HepG2 (cell line): ENCODE measurements around the gene NAA16. TPM values are rescaled to one million over a fixed set of nuclear protein-coding genes. Genes with fewer than 3 reads are reported as not detected.

ENCODE experiments used
- AGO2 ChIP-seq: fragments of 200-400 bp; formaldehyde crosslinking; optimal IDR thresholded peaks from 2 replicates; pipeline ENCODE3; 2017; ENCODE audit warnings: mild to moderate bottlenecking, low read depth, low read length, moderate library complexity
- ERF ChIP-seq: IDR thresholded peaks from 2 replicates; pipeline ENCODE4 v1.6.1; 2018; ENCODE audit warnings: missing biosample characterization, missing genetic modification reagents
- HOXA9 ChIP-seq: sonication (generic); formaldehyde crosslinking; IDR thresholded peaks from 2 replicates; pipeline ENCODE4 v1.8.1; 2022; ENCODE audit warnings: missing genetic modification reagents, mild to moderate bottlenecking, moderate library complexity, borderline replicate concordance
- PAWR ChIP-seq: sonication (generic); formaldehyde crosslinking; IDR thresholded peaks from 2 replicates; pipeline ENCODE4 v1.4.0; 2020; ENCODE audit warnings: missing genetic modification reagents, mild to moderate bottlenecking, borderline replicate concordance
- SYNCRIP ChIP-seq: fragments of 200-400 bp; formaldehyde crosslinking; IDR thresholded peaks from 2 replicates; pipeline ENCODE4 v1.6.1; 2018; ENCODE audit warnings: mild to moderate bottlenecking, low read depth, low read length; ENCODE audit not compliant: insufficient read depth
- TOPORS ChIP-seq: sonication (generic); formaldehyde crosslinking; IDR thresholded peaks from 2 replicates; pipeline ENCODE4 v1.8.0; 2023; ENCODE audit warnings: mild to moderate bottlenecking, missing genetic modification reagents
- USF2 ChIP-seq, 2 experiments: sonication (generic) in 1 of 2; formaldehyde crosslinking in 1 of 2; IDR thresholded peaks; 2 replicates each; pipeline versions ENCODE4 v1.5.1 to v1.6.1; 2011 to 2020; ENCODE audit warnings: borderline replicate concordance in 1 of 2, low read depth in 1 of 2, low read length in 1 of 2, mild to moderate bottlenecking in 1 of 2, missing genetic modification reagents in 1 of 2, moderate library complexity in 1 of 2
- ZBTB3 ChIP-seq: sonication (generic); formaldehyde crosslinking; IDR thresholded peaks from 2 replicates; pipeline ENCODE4 v1.4.0; 2020; ENCODE audit warnings: low read depth, mild to moderate bottlenecking, moderate library complexity, missing genetic modification reagents, borderline replicate concordance
- ZFP91 ChIP-seq: sonication (generic); formaldehyde crosslinking; IDR thresholded peaks from 2 replicates; pipeline ENCODE4 v1.9.0; 2022; ENCODE audit warnings: missing genetic modification reagents, mild to moderate bottlenecking, borderline replicate concordance
- ZNF34 ChIP-seq: sonication (generic); formaldehyde crosslinking; IDR thresholded peaks from 2 replicates; pipeline ENCODE4 v1.4.0; 2020; ENCODE audit warnings: mild to moderate bottlenecking, missing genetic modification reagents, borderline replicate concordance
- ZNF552 ChIP-seq: sonication (generic); formaldehyde crosslinking; IDR thresholded peaks from 2 replicates; pipeline ENCODE4 v1.9.0; 2022; ENCODE audit warnings: missing genetic modification reagents, mild to moderate bottlenecking, borderline replicate concordance
- ZNF562 ChIP-seq: sonication (generic); formaldehyde crosslinking; IDR thresholded peaks from 2 replicates; pipeline ENCODE4 v1.8.0; 2022; ENCODE audit warnings: missing genetic modification reagents, borderline replicate concordance
- ZNF563 ChIP-seq: sonication (generic); formaldehyde crosslinking; IDR thresholded peaks from 2 replicates; pipeline ENCODE4 v1.8.0; 2022; ENCODE audit warnings: mild to moderate bottlenecking, moderate library complexity, missing genetic modification reagents
- ZNF713 ChIP-seq: sonication (generic); formaldehyde crosslinking; IDR thresholded peaks from 2 replicates; pipeline ENCODE4 v1.4.0; 2020; ENCODE audit warnings: mild to moderate bottlenecking, missing genetic modification reagents
- polyA plus RNA-seq, 8 experiments: library from polyadenylated mRNA; depleted of rRNA in 3 of 8; stranded (reverse) in 7 of 8; unstranded in 1 of 8; fragments of >200 nt; fragmentation: Illumina TruSeq in 4 of 8; extraction: Trizol in 4 of 8; gene quantifications; 2 replicates each; pipeline versions ENCODE4 v1.2.1 to v1.2.3, GENCODE V29; 2011 to 2016; ENCODE audit warnings: low read depth in 4 of 8, missing spikeins in 1 of 8, mixed read lengths in 1 of 8; ENCODE audit not compliant: insufficient read depth in 1 of 8
- total RNA-seq, 5 experiments: library from RNA; depleted of rRNA; stranded (reverse); fragments of >200 nt; fragmentation: Illumina TruSeq; extraction: Trizol; gene quantifications; 2 replicates each; pipeline ENCODE4 v1.2.3, GENCODE V29; 2016; ENCODE audit warnings: low read depth in 1 of 5
- TF ChIP-seq, protein P1 (sequence below): fragments of 450-650 bp; IDR thresholded peaks from 2 replicates; pipeline ENCODE4 v1.6.1; 2016
- TF ChIP-seq, protein P2 (sequence below): conservative IDR thresholded peaks from 2 replicates; pipeline ENCODE4 v1.6.1; 2018; ENCODE audit warnings: missing genetic modification reagents
- TF ChIP-seq, protein P3 (sequence below), 2 experiments: sonication (generic) in 1 of 2; formaldehyde crosslinking in 1 of 2; IDR thresholded peaks; 2 replicates each; pipeline versions ENCODE4 v1.4.0 to v1.6.1; 2018 to 2020; ENCODE audit warnings: missing genetic modification reagents in 2 of 2, borderline replicate concordance in 1 of 2, low read depth in 1 of 2, mild to moderate bottlenecking in 1 of 2, missing biosample characterization in 1 of 2
- TF ChIP-seq, protein P4 (sequence below): sonication (generic); formaldehyde crosslinking; IDR thresholded peaks from 2 replicates; pipeline ENCODE4 v1.5.1; 2020; ENCODE audit warnings: missing genetic modification reagents, mild to moderate bottlenecking, borderline replicate concordance

The NAA16 gene
- total and polyA plus RNA-seq, 2 of the 13 experiments (the other 11 are each of a cell fraction or from before 2014, with no cell fraction given) = 9.2 to 15.1 TPM

DNA sequence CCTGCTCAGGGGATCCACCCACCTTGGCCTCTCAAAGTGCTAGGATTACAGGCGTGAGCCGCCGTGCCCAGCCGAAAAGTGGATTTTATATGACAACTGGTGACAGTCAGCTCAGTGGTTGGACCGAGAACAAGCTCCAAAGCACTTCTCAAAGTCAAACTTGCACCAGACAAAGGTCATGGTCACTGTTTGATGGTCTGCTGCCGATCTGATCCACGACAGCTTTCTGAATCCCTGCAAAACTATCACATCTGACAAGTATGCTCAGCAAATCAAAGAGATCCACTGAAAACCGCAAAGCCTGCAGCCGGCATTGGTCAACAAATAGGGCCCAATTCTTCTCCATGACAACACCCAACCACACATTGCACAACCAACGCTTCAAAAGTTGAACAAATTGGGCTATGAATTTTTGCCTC, 21.6 kb upstream of the NAA16 start (continued):
- TF ChIP-seq ZNF563 (CRISPR knock-in tag) (0 out of 2 replicates have a peak, but pooled peaks have one; percentile 38), ZBTB3 (CRISPR knock-in tag) (no peak), ZNF552 (CRISPR knock-in tag) (no peak), AGO2 (no peak), ZFP91 (no peak), HOXA9 (CRISPR knock-in tag) (no peak), ZNF713 (CRISPR knock-in tag) (no peak), ZNF34 (CRISPR knock-in tag) (no peak), USF2 (IDR thresholded peaks at IDR 0.05; ENCODE audit: low read depth, low read length) (no peak), USF2 (CRISPR knock-in tag; IDR thresholded peaks at IDR 0.05; ENCODE audit: borderline replicate concordance) (no peak), ZNF562 (CRISPR knock-in tag) (no peak), SYNCRIP (no peak), TOPORS (CRISPR knock-in tag) (no peak), ERF (CRISPR knock-in tag) (peak; percentile 57), PAWR (CRISPR knock-in tag) (no peak)
- TF ChIP-seq, protein P1, sequence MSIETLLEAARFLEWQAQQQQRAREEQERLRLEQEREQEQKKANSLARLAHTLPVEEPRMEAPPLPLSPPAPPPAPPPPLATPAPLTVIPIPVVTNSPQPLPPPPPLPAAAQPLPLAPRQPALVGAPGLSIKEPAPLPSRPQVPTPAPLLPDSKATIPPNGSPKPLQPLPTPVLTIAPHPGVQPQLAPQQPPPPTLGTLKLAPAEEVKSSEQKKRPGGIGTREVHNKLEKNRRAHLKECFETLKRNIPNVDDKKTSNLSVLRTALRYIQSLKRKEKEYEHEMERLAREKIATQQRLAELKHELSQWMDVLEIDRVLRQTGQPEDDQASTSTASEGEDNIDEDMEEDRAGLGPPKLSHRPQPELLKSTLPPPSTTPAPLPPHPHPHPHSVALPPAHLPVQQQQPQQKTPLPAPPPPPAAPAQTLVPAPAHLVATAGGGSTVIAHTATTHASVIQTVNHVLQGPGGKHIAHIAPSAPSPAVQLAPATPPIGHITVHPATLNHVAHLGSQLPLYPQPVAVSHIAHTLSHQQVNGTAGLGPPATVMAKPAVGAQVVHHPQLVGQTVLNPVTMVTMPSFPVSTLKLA = no peak
- TF ChIP-seq, protein P2, sequence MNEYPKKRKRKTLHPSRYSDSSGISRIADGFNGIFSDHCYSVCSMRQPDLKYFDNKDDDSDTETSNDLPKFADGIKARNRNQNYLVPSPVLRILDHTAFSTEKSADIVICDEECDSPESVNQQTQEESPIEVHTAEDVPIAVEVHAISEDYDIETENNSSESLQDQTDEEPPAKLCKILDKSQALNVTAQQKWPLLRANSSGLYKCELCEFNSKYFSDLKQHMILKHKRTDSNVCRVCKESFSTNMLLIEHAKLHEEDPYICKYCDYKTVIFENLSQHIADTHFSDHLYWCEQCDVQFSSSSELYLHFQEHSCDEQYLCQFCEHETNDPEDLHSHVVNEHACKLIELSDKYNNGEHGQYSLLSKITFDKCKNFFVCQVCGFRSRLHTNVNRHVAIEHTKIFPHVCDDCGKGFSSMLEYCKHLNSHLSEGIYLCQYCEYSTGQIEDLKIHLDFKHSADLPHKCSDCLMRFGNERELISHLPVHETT (CRISPR knock-in tag) = no peak
- TF ChIP-seq, protein P3, sequence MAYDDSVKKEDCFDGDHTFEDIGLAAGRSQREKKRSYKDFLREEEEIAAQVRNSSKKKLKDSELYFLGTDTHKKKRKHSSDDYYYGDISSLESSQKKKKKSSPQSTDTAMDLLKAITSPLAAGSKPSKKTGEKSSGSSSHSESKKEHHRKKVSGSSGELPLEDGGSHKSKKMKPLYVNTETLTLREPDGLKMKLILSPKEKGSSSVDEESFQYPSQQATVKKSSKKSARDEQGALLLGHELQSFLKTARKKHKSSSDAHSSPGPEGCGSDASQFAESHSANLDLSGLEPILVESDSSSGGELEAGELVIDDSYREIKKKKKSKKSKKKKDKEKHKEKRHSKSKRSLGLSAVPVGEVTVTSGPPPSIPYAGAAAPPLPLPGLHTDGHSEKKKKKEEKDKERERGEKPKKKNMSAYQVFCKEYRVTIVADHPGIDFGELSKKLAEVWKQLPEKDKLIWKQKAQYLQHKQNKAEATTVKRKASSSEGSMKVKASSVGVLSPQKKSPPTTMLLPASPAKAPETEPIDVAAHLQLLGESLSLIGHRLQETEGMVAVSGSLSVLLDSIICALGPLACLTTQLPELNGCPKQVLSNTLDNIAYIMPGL (CRISPR knock-in tag; IDR thresholded peaks at IDR 0.05; ENCODE audit: borderline replicate concordance in 1 of 2, low read depth in 1 of 2) = no peak
- TF ChIP-seq, protein P4, sequence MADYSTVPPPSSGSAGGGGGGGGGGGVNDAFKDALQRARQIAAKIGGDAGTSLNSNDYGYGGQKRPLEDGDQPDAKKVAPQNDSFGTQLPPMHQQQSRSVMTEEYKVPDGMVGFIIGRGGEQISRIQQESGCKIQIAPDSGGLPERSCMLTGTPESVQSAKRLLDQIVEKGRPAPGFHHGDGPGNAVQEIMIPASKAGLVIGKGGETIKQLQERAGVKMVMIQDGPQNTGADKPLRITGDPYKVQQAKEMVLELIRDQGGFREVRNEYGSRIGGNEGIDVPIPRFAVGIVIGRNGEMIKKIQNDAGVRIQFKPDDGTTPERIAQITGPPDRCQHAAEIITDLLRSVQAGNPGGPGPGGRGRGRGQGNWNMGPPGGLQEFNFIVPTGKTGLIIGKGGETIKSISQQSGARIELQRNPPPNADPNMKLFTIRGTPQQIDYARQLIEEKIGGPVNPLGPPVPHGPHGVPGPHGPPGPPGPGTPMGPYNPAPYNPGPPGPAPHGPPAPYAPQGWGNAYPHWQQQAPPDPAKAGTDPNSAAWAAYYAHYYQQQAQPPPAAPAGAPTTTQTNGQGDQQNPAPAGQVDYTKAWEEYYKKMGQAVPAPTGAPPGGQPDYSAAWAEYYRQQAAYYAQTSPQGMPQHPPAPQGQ (CRISPR knock-in tag) = no peak
